Brain microvascular endothelial cell (primary cell): ENCODE measurements around the gene KLHL29.

ENCODE experiments used
- DNase-seq: peaks from one replicate; pipeline ENCODE4 v3.0.0-alpha.2; 2020
- H3K27ac ChIP-seq: fragments of 250-450 bp; sonication (Bioruptor Pico); 2 replicates; pipeline ENCODE4 v1.5.1; 2020; ENCODE audit warnings: mild to moderate bottlenecking, moderate library complexity
- H3K27me3 ChIP-seq: fragments of 250-450 bp; sonication (Bioruptor Pico); replicated peaks from 2 replicates; pipeline ENCODE4 v1.5.1; 2020; ENCODE audit warnings: mild to moderate bottlenecking
- H3K36me3 ChIP-seq: fragments of 250-450 bp; sonication (Bioruptor Pico); replicated peaks from 2 replicates; pipeline ENCODE4 v1.5.1; 2020; ENCODE audit warnings: mild to moderate bottlenecking
- H3K4me3 ChIP-seq: 2 replicates; pipeline ENCODE4 v1.5.1; 2011; ENCODE audit warnings: low read depth, mild to moderate bottlenecking, control low read depth, low read length, moderate library complexity
- CTCF ChIP-seq: IDR thresholded peaks from 2 replicates; pipeline ENCODE4 v1.5.1; 2011; ENCODE audit warnings: low read depth, mild to moderate bottlenecking, moderate library complexity, low read length, control low read depth, inconsistent platforms; ENCODE audit errors: missing control alignments
- in situ Hi-C: cut with HindIII; loops from 2 replicates; pipeline ENCODE4 v1.10.0; 2017; ENCODE audit warnings: low sequenced_read_pairs, low pct_ligation_motif_present

KLHL29 gene

GRCh38 chr2:23606968-23607367 is 222.0 kb downstream of the KLHL29 start:
- Histone ChIP-seq H3K27me3 (no peaks in the 10 kb centered on the region), H3K4me3 (no peak overlapping the region), H3K36me3 (no peaks in the 10 kb centered on the region), H3K27ac (no peak overlapping the region)
- in situ Hi-C loops: no loop called here
- no peak for TF ChIP-seq CTCF
- peak; percentile 66 for DNase-seq

- in situ Hi-C loops: no loop called here
- H3K36me3 ChIP-seq: no peaks in the 10 kb centered on the region
- no peak for DNase-seq
- H3K27me3 ChIP-seq: no peaks in the 10 kb centered on the region
- no peak overlapping the region for H3K27ac ChIP-seq
- no peak for TF ChIP-seq CTCF
- H3K4me3 ChIP-seq: no peak overlapping the region
Measured at GRCh38 chr2:23607925-23608324, 222.9 kb downstream of the KLHL29 start.

GRCh38 chr2:23609254-23609653 is 224.3 kb downstream of the KLHL29 start:
- in situ Hi-C loops: no loop called here
- Histone ChIP-seq H3K36me3 (no peaks in the 10 kb centered on the region), H3K27ac (no peak overlapping the region), H3K4me3 (no peak overlapping the region), H3K27me3 (no peaks in the 10 kb centered on the region)
- TF ChIP-seq CTCF: no peak
- DNase-seq: no peak

GRCh38 chr2:23611839-23612238 is 226.9 kb downstream of the KLHL29 start:
- no peaks in the 10 kb centered on the region for H3K36me3 ChIP-seq
- H3K27ac ChIP-seq: no peak overlapping the region
- H3K4me3 ChIP-seq: no peak overlapping the region
- DNase-seq: no peak
- TF ChIP-seq CTCF: no peak
- H3K27me3 ChIP-seq: no peaks in the 10 kb centered on the region
- in situ Hi-C loops: no loop called here

- H3K4me3 ChIP-seq: no peak overlapping the region
- in situ Hi-C loops: no loop called here
- no peak overlapping the region for H3K27ac ChIP-seq
- no peaks in the 10 kb centered on the region for H3K27me3 ChIP-seq
- no peak for DNase-seq
- no peak for TF ChIP-seq CTCF
- no peaks in the 10 kb centered on the region for H3K36me3 ChIP-seq
Measured at GRCh38 chr2:23614701-23615100, 229.7 kb downstream of the KLHL29 start.

GRCh38 chr2:23615216-23616020 is 230.4 kb downstream of the KLHL29 start:
- Histone ChIP-seq H3K4me3 (no peak overlapping the region), H3K27me3 (no peaks in the 10 kb centered on the region), H3K27ac (no peak overlapping the region), H3K36me3 (no peaks in the 10 kb centered on the region)
- no peak for TF ChIP-seq CTCF
- no peak for DNase-seq
- in situ Hi-C loops: no loop called here
